Measurements from ENCODE around the gene NUDT13.

Gene NUDT13

GRCh38 chr10:73163096-73163495 lies 52.8 kb downstream of the NUDT13 start:
- DNase-seq (ENCODE audit: low spot score), result no peak

GRCh38 chr10:73166972-73167371 lies 56.7 kb downstream of the NUDT13 start:
- DNase-seq (ENCODE audit: low spot score), result no peak

- peak; percentile 0 for DNase-seq (ENCODE audit: low spot score)
Measured at GRCh38 chr10:73167458-73167782, 57.2 kb downstream of the NUDT13 start.

GRCh38 chr10:73167783-73168464 lies 57.7 kb downstream of the NUDT13 start, which contains the start of the genes ECD and FAM149B1:
ECD (minus strand) TSS chr10:73168008; CDS start chr10:73163937, 4,071 bp downstream.
FAM149B1 (plus strand) TSS chr10:73168119; CDS start chr10:73168340, 221 bp downstream.
- peak; percentile 87 for DNase-seq (ENCODE audit: low spot score)

- no peak for DNase-seq (ENCODE audit: low spot score)
Measured at GRCh38 chr10:73168465-73168803, 58.2 kb downstream of the NUDT13 start.

GRCh38 chr10:73169320-73169719 lies 59.1 kb downstream of the NUDT13 start:
- DNase-seq (ENCODE audit: low spot score), result no peak

- DNase-seq (ENCODE audit: low spot score), result no peak
Measured at GRCh38 chr10:73172867-73173266, 62.6 kb downstream of the NUDT13 start.

GRCh38 chr10:73174148-73174925 lies 64.1 kb downstream of the NUDT13 start:
- DNase-seq (ENCODE audit: low spot score), result no peak
